RWPE2 (cell line): Measurements from ENCODE around the gene ATXN2.
"Not testable (repeated sequence)": the region's sequence is repeated elsewhere in the genome, so short reads cannot be mapped to it uniquely, and the experiment has no call there.

ENCODE experiments used
- ATAC-seq: fragments of 200-7000 bp; cut with Tn5 transposase; 3 replicates; pipeline ENCODE4 v1.9.1; 2021; ENCODE audit warnings: low read depth
- DNase-seq: peaks from one replicate; pipeline ENCODE4 v3.0.0-alpha.2; 2020; ENCODE audit warnings: low spot score
- H3K27ac ChIP-seq: fragments of 450-650 bp; 2 replicates; pipeline ENCODE4 v1.5.1; 2017; ENCODE audit warnings: mild to moderate bottlenecking; ENCODE audit not compliant: poor library complexity, severe bottlenecking
- H3K27me3 ChIP-seq: fragments of 250-450 bp; sonication (Bioruptor Pico); 2 replicates; pipeline ENCODE4 v1.5.1; 2021; ENCODE audit warnings: mild to moderate bottlenecking, moderate library complexity; ENCODE audit not compliant: insufficient read depth, poor library complexity, severe bottlenecking
- H3K36me3 ChIP-seq: fragments of 250-450 bp; sonication (Bioruptor Pico); 2 replicates; pipeline ENCODE4 v1.5.1; 2020; ENCODE audit warnings: low read depth, mild to moderate bottlenecking, moderate library complexity
- H3K4me1 ChIP-seq: fragments of 250-450 bp; sonication (Bioruptor Pico); 2 replicates; pipeline ENCODE4 v1.5.1; 2021; ENCODE audit warnings: mild to moderate bottlenecking, moderate library complexity; ENCODE audit not compliant: insufficient read depth, poor library complexity, severe bottlenecking
- H3K4me3 ChIP-seq: fragments of 250-450 bp; sonication (Bioruptor Pico); 2 replicates; pipeline ENCODE4 v1.5.1; 2021; ENCODE audit warnings: mild to moderate bottlenecking, moderate library complexity; ENCODE audit not compliant: severe bottlenecking
- H3K9me3 ChIP-seq: fragments of 250-450 bp; sonication (Bioruptor Pico); 2 replicates; pipeline ENCODE4 v1.5.1; 2021; ENCODE audit warnings: mild to moderate bottlenecking, moderate library complexity; ENCODE audit not compliant: severe bottlenecking
- TF ChIP-seq, protein P1 (sequence below): fragments of 450-650 bp; IDR thresholded peaks from one replicate; pipeline ENCODE4 v1.5.1; 2017; ENCODE audit warnings: mild to moderate bottlenecking, moderate library complexity; ENCODE audit not compliant: poor library complexity, severe bottlenecking

Gene ATXN2

DNA sequence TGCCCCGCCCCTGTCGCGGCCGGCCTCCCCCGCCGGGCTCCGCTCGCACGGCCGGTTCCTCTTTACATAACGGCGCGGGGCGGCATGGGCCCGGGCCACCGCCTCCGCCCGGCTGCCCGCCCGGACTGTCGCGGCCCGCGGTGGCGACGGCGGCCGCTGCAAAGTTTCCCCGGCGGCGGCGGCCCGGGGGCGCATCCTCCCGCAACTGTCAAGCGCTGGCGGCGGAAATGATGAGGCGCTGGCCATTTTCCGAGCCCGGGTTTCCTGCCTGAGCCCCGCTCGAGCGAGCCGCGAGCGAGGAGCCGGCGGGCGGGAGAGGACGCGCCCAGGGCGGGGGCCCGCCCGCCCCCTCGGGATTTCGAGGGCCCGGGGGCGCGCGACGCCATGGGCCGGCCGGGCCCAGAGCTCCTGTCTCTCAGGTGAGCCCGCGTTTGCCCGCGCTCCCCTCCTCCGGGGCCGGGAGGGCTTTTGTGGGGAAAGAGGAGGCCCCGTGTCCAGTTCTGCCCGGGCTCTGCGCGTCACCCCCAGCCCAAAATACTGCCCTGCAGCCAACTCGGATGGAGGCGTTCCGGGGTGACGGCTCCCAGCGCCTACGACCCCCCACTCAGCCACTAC lies 193.1 kb downstream of the ATXN2 start, which contains the start of gene SH2B3:
Gene SH2B3, plus strand, starts transcription at position 65 of the 615 bp plus-strand sequence. CDS start 12,223 bp downstream, outside the sequence.
- ATAC-seq = peak; percentile 26
- peak within 1 kb of the TSS; percentile 76 for H3K4me3 ChIP-seq
- H3K9me3 ChIP-seq = no peaks in the 10 kb centered on the region
- no peak for DNase-seq
- H3K27ac ChIP-seq = peak within 1 kb of the TSS; percentile 79
- no peaks in the 10 kb centered on the region for H3K27me3 ChIP-seq
- TF ChIP-seq, protein P1, sequence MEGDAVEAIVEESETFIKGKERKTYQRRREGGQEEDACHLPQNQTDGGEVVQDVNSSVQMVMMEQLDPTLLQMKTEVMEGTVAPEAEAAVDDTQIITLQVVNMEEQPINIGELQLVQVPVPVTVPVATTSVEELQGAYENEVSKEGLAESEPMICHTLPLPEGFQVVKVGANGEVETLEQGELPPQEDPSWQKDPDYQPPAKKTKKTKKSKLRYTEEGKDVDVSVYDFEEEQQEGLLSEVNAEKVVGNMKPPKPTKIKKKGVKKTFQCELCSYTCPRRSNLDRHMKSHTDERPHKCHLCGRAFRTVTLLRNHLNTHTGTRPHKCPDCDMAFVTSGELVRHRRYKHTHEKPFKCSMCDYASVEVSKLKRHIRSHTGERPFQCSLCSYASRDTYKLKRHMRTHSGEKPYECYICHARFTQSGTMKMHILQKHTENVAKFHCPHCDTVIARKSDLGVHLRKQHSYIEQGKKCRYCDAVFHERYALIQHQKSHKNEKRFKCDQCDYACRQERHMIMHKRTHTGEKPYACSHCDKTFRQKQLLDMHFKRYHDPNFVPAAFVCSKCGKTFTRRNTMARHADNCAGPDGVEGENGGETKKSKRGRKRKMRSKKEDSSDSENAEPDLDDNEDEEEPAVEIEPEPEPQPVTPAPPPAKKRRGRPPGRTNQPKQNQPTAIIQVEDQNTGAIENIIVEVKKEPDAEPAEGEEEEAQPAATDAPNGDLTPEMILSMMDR = no peak
- no peaks in the 10 kb centered on the region for H3K36me3 ChIP-seq
- H3K4me1 ChIP-seq = peaks cover 40% of the 10 kb centered on the region

- Histone ChIP-seq H3K36me3 (no peaks in the 10 kb centered on the region), H3K9me3 (no peaks in the 10 kb centered on the region), H3K4me3 (peak overlapping the region; percentile 76), H3K4me1 (peaks cover 36% of the 10 kb centered on the region), H3K27ac (peak overlapping the region; percentile 79), H3K27me3 (no peaks in the 10 kb centered on the region)
- TF ChIP-seq, protein P1 = peak; percentile 72
- DNase-seq (peak; percentile 91), ATAC-seq (peak; percentile 57)
Measured at GRCh38 chr12:111405149-111405858, 193.8 kb downstream of the ATXN2 start.

DNA sequence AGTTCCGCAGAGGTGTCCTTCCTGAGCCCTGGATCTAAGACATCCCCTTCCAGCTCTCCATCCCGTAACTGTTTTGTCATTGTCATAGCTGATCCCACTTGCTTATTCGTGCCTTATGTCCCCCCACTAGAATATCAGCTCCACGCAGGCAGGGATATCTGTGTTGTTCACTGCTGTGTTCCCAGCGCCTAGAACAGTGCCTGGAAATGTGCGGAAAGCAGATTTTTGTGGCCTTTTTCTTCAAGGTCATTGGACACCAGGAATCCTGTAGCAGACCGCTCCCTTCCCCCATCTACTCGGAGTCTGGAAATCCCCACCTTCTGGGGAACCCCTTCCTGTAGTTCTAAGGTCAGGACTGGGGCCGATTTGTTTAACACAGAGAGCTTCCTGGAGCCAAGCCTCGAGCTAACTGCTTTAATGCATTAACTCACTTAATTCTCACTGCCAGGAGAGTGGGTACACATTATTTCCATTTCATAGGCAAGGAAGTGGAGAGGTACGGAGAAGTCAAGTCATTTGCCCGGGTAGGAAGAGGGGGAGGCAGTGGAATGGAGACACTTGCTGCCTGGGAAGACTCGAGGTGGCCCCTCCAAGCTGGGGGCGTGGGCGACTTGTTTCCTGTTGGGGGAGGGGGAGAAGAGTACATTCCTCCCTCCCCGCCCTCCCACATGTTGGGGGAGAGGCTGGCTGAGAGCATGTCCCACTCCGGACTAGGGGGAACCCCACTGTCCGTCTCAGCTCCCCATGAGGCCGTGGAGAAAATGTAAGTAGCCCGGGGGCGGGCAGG lies 194.6 kb downstream of the ATXN2 start:
- no peak for ATAC-seq
- no peaks in the 10 kb centered on the region for H3K27me3 ChIP-seq
- peak overlapping the region; percentile 79 for H3K27ac ChIP-seq
- DNase-seq = no peak
- H3K9me3 ChIP-seq = no peaks in the 10 kb centered on the region
- H3K4me3 ChIP-seq = no peak overlapping the region
- TF ChIP-seq, protein P1 = no peak
- peaks cover 29% of the 10 kb centered on the region for H3K4me1 ChIP-seq
- no peaks in the 10 kb centered on the region for H3K36me3 ChIP-seq

DNA sequence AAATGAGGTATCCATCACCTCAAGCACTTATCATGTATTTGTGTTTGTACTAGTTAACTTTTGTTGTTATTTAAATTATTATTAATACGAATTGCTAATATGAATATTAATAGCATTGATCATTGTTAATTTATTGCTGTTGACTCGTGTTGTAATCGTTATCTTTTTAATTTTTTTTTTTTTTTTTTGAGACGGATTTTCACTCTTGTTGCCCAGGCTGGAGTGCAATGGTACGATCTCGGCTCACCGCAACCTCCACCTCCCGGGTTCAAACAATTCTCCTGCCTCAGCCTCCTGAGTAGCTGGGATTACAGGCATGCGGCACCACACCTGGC lies 196.7 kb downstream of the ATXN2 start:
- Histone ChIP-seq H3K27ac (peak overlapping the region; percentile 30), H3K4me1 (peaks cover 13% of the 10 kb centered on the region)
- not testable (repeated sequence) for H3K36me3 ChIP-seq, DNase-seq, ATAC-seq, H3K4me3 ChIP-seq, H3K27me3 ChIP-seq, H3K9me3 ChIP-seq
